MCF 10A (cell line): Measurements from ENCODE around the gene TAOK2. TPM values are rescaled to one million over a fixed set of nuclear protein-coding genes. Genes with fewer than 3 reads are reported as not detected.

ENCODE experiments used
- BruUV-seq: library from RNA; stranded (reverse); fragments of 400-500 nt; replicated peaks from 2 replicates; lab custom pipeline; 2021; lab: Mats Ljungman, UMichigan
- CTCF ChIA-PET: fragments of 300-600 bp; sonication (Branson Sonifier 250); formaldehyde crosslinking; extraction: SDS; loops from one replicate; lab custom pipeline; 2021; ENCODE audit warnings: antibody characterized with exemption, inconsistent platforms; lab: Yijun Ruan, JAX
- POLR2A ChIA-PET: fragments of 300-600, 350-650 bp; sonication (Branson Sonifier 250); formaldehyde crosslinking; extraction: SDS; loops from one replicate; lab custom pipeline; 2020; ENCODE audit warnings: antibody characterized with exemption, inconsistent platforms; lab: Yijun Ruan, JAX
- DNase-seq: peaks from one replicate; pipeline ENCODE4 v3.0.0-alpha.2; 2018; ENCODE audit not compliant: unreplicated experiment
- H3K27ac Mint-ChIP-seq: one replicate; pipeline ENCODE4 v1.8.0; 2022; ENCODE audit warnings: mild to moderate bottlenecking, low read depth, mixed read lengths; ENCODE audit not compliant: unreplicated experiment
- H3K27me3 Mint-ChIP-seq: one replicate; pipeline ENCODE4 v1.8.0; 2022; ENCODE audit warnings: mixed read lengths; ENCODE audit not compliant: insufficient read depth, unreplicated experiment
- H3K36me3 Mint-ChIP-seq: one replicate; pipeline ENCODE4 v1.8.0; 2022; ENCODE audit warnings: mild to moderate bottlenecking, moderate library complexity, mixed read lengths; ENCODE audit not compliant: insufficient read depth, unreplicated experiment
- H3K4me1 Mint-ChIP-seq: one replicate; pipeline ENCODE4 v1.8.0; 2022; ENCODE audit warnings: mixed read lengths; ENCODE audit not compliant: insufficient read depth, unreplicated experiment
- H3K4me3 Mint-ChIP-seq: one replicate; pipeline ENCODE4 v1.8.0; 2022; ENCODE audit warnings: mild to moderate bottlenecking, moderate library complexity, mixed read lengths; ENCODE audit not compliant: unreplicated experiment
- H3K9me3 Mint-ChIP-seq: one replicate; pipeline ENCODE4 v1.8.0; 2022; ENCODE audit warnings: mixed read lengths; ENCODE audit not compliant: unreplicated experiment
- intact Hi-C: fragments of 100-400 bp; cut with micrococcal nuclease; formaldehyde crosslinking; loops from 2 replicates; pipeline ENCODE4 v1.14.1; 2022
- total RNA-seq: library from RNA; stranded (reverse); gene quantifications from 2 replicates; pipeline ENCODE4 v1.2.3, GENCODE V29; 2022
- TF ChIP-seq, protein P1 (sequence below): fragments of 200-600 bp; IDR thresholded peaks from one replicate; pipeline ENCODE4 v1.8.0; 2022; ENCODE audit warnings: antibody characterized with exemption, mild to moderate bottlenecking; ENCODE audit not compliant: unreplicated experiment

The TAOK2 gene
- total RNA-seq, 1 experiment from 2014 or later: 29.3 TPM

DNA sequence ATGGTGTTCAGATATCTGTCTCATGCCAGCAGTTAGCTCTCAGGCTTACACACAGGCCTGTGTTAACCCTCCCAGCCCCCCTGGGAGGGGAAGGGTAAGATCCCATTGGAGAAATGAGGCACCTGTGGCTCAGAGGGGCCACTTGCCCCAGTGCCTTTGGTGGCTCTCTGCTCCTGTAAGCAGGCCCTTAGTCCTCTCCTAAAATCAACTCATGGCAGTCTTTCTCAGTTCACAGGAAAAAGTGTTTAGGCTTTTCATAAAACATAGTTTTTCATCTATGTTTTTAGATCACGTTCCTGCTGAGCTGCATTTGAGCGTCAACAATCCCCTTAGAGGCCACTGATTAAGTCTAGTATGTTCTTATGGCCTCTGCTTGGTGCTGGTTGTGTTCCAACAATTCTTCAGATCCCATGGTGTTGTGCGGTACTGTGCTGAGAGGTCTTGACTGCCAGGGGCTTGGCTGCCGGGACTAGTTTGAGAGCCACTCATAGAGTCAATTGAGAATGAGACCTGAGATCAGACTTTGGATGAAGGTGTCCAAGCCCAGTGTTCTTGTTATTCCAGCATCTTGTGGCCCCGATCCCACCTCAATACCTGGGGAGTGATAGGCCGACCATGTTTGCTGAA lies 10.6 kb downstream of the TAOK2 start:
- no TSS peak for BruUV-seq
- no peak overlapping the region for H3K4me3 Mint-ChIP-seq
- intact Hi-C loops: no loop called here
- no peaks in the 10 kb centered on the region for H3K27me3 Mint-ChIP-seq
- H3K27ac Mint-ChIP-seq: no peak overlapping the region
- H3K36me3 Mint-ChIP-seq: peaks cover 71% of the 10 kb centered on the region
- DNase-seq: no peak
- POLR2A ChIA-PET: interaction anchor here (0.7 to 3.3 kb wide), 3 partner anchors 9 to 23 kb away, joined by 3 to 20 read pairs (median 4); partner anchors contain the start of gene TAOK2
- no peaks in the 10 kb centered on the region for H3K9me3 Mint-ChIP-seq
- CTCF ChIA-PET: interaction anchor here (0.6 kb wide), 1 partner anchor 9 kb away, joined by 4 read pairs; no protein-coding TSS in a partner anchor
- H3K4me1 Mint-ChIP-seq: no peaks in the 10 kb centered on the region
- TF ChIP-seq, protein P1, sequence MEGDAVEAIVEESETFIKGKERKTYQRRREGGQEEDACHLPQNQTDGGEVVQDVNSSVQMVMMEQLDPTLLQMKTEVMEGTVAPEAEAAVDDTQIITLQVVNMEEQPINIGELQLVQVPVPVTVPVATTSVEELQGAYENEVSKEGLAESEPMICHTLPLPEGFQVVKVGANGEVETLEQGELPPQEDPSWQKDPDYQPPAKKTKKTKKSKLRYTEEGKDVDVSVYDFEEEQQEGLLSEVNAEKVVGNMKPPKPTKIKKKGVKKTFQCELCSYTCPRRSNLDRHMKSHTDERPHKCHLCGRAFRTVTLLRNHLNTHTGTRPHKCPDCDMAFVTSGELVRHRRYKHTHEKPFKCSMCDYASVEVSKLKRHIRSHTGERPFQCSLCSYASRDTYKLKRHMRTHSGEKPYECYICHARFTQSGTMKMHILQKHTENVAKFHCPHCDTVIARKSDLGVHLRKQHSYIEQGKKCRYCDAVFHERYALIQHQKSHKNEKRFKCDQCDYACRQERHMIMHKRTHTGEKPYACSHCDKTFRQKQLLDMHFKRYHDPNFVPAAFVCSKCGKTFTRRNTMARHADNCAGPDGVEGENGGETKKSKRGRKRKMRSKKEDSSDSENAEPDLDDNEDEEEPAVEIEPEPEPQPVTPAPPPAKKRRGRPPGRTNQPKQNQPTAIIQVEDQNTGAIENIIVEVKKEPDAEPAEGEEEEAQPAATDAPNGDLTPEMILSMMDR: no peak

DNA sequence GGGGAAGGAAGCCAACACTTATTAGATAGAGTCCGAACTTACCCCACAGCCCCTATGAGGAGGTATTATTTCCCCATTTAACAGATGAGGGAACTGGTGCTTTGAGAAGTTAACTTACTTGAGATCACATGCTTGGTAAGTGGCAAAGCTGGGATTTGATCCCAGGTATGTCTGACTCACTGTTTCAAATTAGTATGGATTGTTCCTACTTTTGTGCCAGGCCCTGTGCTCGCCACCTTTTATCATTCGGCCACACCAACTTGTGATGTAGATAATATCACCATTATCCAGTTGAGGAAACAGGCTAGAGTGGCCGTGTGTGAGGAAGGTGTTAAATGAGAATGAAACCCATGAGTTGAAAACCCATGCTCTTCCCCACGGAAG lies 11.1 kb downstream of the TAOK2 start:
- DNase-seq: no peak

GRCh38 chr16:29985271-29985811 lies 11.7 kb downstream of the TAOK2 start:
- ChIA-PET POLR2A (interaction anchor here (0.6 to 3.3 kb wide), 3 partner anchors 9 to 17 kb away, joined by 3 to 20 read pairs (median 9); partner anchors contain the start of genes HIRIP3 and TAOK2), CTCF (interaction anchor here (0.8 kb wide), 1 partner anchor 41 kb away, joined by 3 read pairs; no protein-coding TSS in a partner anchor)
- DNase-seq: no peak
- intact Hi-C loops: no loop called here
- Mint-ChIP-seq H3K9me3 (no peaks in the 10 kb centered on the region), H3K36me3 (peaks cover 69% of the 10 kb centered on the region), H3K27me3 (no peaks in the 10 kb centered on the region), H3K27ac (no peak overlapping the region), H3K4me1 (no peaks in the 10 kb centered on the region), H3K4me3 (no peak overlapping the region)
- BruUV-seq: no TSS peak
- TF ChIP-seq, protein P1: no peak

More for the DNA sequence above, 11.1 kb downstream of the TAOK2 start:
- TF ChIP-seq, protein P1: no peak
- no peaks in the 10 kb centered on the region for H3K27me3 Mint-ChIP-seq
- ChIA-PET CTCF (no interaction called here), POLR2A (interaction anchor here (0.7 to 3.3 kb wide), 2 partner anchors 9 to 10 kb away, joined by 3 to 20 read pairs; partner anchors contain the start of gene TAOK2)
- no peaks in the 10 kb centered on the region for H3K4me1 Mint-ChIP-seq
- no TSS peak for BruUV-seq
- intact Hi-C loops: no loop called here
- H3K27ac Mint-ChIP-seq: no peak overlapping the region
- H3K4me3 Mint-ChIP-seq: no peak overlapping the region
- H3K9me3 Mint-ChIP-seq: no peaks in the 10 kb centered on the region
- H3K36me3 Mint-ChIP-seq: peaks cover 69% of the 10 kb centered on the region

GRCh38 chr16:29986231-29986630 lies 12.6 kb downstream of the TAOK2 start:
- Mint-ChIP-seq H3K4me3 (no peak overlapping the region), H3K27ac (no peak overlapping the region), H3K36me3 (peaks cover 67% of the 10 kb centered on the region), H3K9me3 (no peaks in the 10 kb centered on the region), H3K27me3 (no peaks in the 10 kb centered on the region), H3K4me1 (no peaks in the 10 kb centered on the region)
- no peak for DNase-seq
- ChIA-PET POLR2A (interaction anchor here (1.2 to 3.3 kb wide), 2 partner anchors 8 to 11 kb away, joined by 9 to 20 read pairs; partner anchors contain the start of genes HIRIP3 and TAOK2), CTCF (no interaction called here)
- no TSS peak for BruUV-seq
- TF ChIP-seq, protein P1: no peak
- intact Hi-C loops: no loop called here
